Vagina (tissue), 2 donors: ENCODE data around the gene PSMC3. TPM values are rescaled to one million over a fixed set of nuclear protein-coding genes. Genes with fewer than 3 reads are reported as not detected.

Experiments
- DNase-seq, 2 donors: peaks; one replicate each; pipeline ENCODE4 v3.0.0-alpha.2; 2017; ENCODE audit errors: extremely low spot score in 2 of 2
- H3K27ac ChIP-seq: fragments of 200-600 bp; sonication (generic); one replicate; pipeline ENCODE4 v1.5.1; 2019
- H3K27me3 ChIP-seq: fragments of 200-600 bp; sonication (generic); one replicate; pipeline ENCODE4 v1.5.1; 2019
- H3K36me3 ChIP-seq, 2 donors: fragments of 200-600 bp; sonication (generic); one replicate each; pipeline ENCODE4 v1.5.1; 2017 to 2019
- H3K4me1 ChIP-seq: fragments of 200-600 bp; sonication (generic); one replicate; pipeline ENCODE4 v1.5.1; 2019
- H3K4me3 ChIP-seq, 2 donors: fragments of 200-600 bp; sonication (generic); 1 replicate in 1 of 2; 2 replicates in 1 of 2; pipeline ENCODE4 v1.5.1; 2016 to 2019
- H3K9me3 ChIP-seq: fragments of 200-600 bp; sonication (generic); one replicate; pipeline ENCODE4 v1.5.1; 2019
- POLR2A ChIP-seq, 2 donors: fragments of 450-650 bp; IDR thresholded peaks; one replicate each; pipeline ENCODE4 v1.6.1; 2017; ENCODE audit warnings: antibody characterized with exemption in 2 of 2, mild to moderate bottlenecking in 2 of 2, moderate library complexity in 2 of 2
- POLR2AphosphoS5 ChIP-seq, 2 donors: sonication (generic); formaldehyde crosslinking; IDR thresholded peaks; one replicate each; pipeline ENCODE4 v1.9.0; 2017; ENCODE audit warnings: antibody characterized with exemption in 2 of 2, mild to moderate bottlenecking in 2 of 2, low read depth in 1 of 2; ENCODE audit not compliant: insufficient read depth in 1 of 2
- intact Hi-C: fragments of 100-400 bp; cut with DNase I; formaldehyde crosslinking; loops from one replicate; pipeline ENCODE4 v1.15.1; 2023
- total RNA-seq: library from RNA; depleted of rRNA; stranded (reverse); fragments of >200 nt; gene quantifications from one replicate; pipeline ENCODE4 v1.2.3, GENCODE V29; 2016
- TF ChIP-seq, protein P1 (sequence below), 3 experiments: fragments of 450-650 bp in 2 of 3; fragments of 200-600 bp in 1 of 3; sonication (generic) in 1 of 3; IDR thresholded peaks; one replicate each; pipeline ENCODE4 v1.5.1; 2017 to 2019; ENCODE audit warnings: antibody characterized with exemption in 3 of 3, mild to moderate bottlenecking in 2 of 3, moderate library complexity in 2 of 3

The PSMC3 gene
- total RNA-seq, 1 donor from 2014 or later = 89.6 TPM

DNA sequence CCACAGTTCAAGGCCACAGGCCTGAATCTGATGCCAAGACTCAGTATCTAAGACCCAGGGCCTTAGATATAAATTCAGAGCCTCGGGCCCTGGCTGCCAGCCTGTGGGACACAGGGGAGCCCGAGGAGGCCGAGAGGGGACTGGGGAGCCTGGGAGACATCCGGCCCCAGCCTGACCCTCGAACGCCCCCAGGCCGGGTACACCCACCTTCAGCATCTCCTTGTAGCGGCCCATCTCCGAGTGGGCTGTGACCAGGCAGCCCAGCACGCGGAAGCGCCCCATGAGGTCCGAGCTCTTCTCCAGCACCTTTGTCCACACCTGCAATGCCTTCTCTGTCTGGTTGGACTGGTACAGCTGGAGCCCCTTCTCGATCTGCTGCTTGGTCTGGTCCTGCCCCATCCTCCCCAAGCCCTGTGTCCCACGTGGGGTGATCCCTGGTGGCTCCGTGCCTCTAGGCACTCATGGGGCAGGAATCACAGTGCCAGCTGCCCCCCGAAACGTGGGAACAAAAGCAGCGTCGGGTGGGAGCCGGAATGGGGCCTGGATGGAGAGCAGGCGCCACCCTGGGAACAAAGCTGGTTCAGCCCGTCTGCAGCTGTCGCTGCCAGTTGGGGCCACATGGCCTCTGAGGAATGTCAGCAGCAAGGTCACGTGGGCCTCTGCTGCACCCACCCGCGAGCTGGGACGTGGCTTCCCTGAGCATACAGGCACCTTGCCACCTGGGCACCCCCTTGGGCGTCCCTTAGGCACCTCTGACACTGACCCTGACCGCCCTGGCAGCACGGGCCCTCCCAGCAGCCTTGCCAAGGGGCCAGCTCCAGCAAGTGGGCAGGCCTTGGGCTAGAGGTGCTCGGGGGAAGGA is 22.6 kb upstream of the PSMC3 start, which contains the start of gene RAPSN:
RAPSN (minus strand) TSS at position 571 of the 862 bp plus-strand sequence; CDS start at position 399, 172 bp downstream.
- no peak for DNase-seq
- Histone ChIP-seq H3K27ac (no peak within 1 kb of the TSS), H3K36me3 (no peaks in the 10 kb centered on the region), H3K9me3 (no peaks in the 10 kb centered on the region), H3K4me1 (no peaks in the 10 kb centered on the region), H3K27me3 (no peaks in the 10 kb centered on the region), H3K4me3 (no peak within 1 kb of the TSS)
- TF ChIP-seq POLR2A (IDR thresholded peaks at IDR 0.05) = no peak
- TF ChIP-seq, protein P1, sequence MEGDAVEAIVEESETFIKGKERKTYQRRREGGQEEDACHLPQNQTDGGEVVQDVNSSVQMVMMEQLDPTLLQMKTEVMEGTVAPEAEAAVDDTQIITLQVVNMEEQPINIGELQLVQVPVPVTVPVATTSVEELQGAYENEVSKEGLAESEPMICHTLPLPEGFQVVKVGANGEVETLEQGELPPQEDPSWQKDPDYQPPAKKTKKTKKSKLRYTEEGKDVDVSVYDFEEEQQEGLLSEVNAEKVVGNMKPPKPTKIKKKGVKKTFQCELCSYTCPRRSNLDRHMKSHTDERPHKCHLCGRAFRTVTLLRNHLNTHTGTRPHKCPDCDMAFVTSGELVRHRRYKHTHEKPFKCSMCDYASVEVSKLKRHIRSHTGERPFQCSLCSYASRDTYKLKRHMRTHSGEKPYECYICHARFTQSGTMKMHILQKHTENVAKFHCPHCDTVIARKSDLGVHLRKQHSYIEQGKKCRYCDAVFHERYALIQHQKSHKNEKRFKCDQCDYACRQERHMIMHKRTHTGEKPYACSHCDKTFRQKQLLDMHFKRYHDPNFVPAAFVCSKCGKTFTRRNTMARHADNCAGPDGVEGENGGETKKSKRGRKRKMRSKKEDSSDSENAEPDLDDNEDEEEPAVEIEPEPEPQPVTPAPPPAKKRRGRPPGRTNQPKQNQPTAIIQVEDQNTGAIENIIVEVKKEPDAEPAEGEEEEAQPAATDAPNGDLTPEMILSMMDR (IDR thresholded peaks at IDR 0.05) = no peak
- TF ChIP-seq POLR2AphosphoS5 (IDR thresholded peaks at IDR 0.05; ENCODE audit: insufficient read depth in 1 of 2, low read depth in 1 of 2) = no peak
- intact Hi-C loops = no loop called here

DNA sequence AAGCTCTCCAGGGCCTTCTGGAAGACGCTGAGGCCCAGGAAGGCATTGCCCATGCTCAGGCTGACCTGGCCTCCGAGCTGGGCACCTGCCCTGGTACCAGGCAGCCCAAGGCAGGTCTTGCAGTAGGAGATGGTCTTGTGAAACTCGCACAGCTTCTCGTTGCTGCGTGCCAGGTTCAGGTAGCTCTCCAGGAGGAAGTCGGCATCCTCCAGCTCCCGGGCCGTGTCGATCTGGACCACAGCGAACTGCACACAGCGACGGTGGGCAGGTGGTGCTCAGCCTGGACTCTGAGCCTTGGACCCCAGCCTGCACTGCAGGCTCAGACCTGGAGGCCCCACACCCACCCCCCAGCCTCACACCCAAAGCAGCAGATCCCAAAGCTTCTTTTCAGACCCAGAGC is 21.7 kb upstream of the PSMC3 start:
- TF ChIP-seq POLR2A (IDR thresholded peaks at IDR 0.05) (no peak), POLR2AphosphoS5 (IDR thresholded peaks at IDR 0.05; ENCODE audit: insufficient read depth in 1 of 2, low read depth in 1 of 2) (no peak)
- TF ChIP-seq, protein P1 (IDR thresholded peaks at IDR 0.05) = no peak
- no peak for DNase-seq
- Histone ChIP-seq H3K27me3 (no peaks in the 10 kb centered on the region), H3K36me3 (no peaks in the 10 kb centered on the region), H3K4me3 (no peak overlapping the region), H3K27ac (no peak overlapping the region), H3K4me1 (no peaks in the 10 kb centered on the region), H3K9me3 (no peaks in the 10 kb centered on the region)
- intact Hi-C loops = no loop called here

DNA sequence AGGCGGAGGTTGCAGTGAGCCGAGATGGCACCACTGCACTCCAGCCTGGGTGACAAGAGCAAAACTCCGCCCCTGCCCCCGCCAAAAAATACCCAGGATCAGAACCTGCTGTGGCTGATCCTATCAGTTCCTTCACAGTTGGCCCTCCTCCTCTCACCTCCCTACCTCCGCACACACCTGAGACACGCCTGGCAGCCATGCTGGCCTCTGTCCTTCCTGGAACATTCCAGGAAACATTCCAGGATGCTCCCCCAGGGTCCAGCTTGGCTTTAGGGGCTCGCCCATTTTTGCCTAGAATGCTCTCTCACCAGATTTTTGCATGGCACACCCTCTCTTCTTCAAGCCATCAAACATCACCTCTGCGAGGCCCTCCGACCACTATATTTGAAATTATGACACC is 20.6 kb upstream of the PSMC3 start:
- no peaks in the 10 kb centered on the region for H3K27me3 ChIP-seq
- H3K4me1 ChIP-seq = no peaks in the 10 kb centered on the region
- no peaks in the 10 kb centered on the region for H3K9me3 ChIP-seq
- no peak for DNase-seq
- no peaks in the 10 kb centered on the region for H3K36me3 ChIP-seq
- no peak overlapping the region for H3K4me3 ChIP-seq
- TF ChIP-seq, protein P1 (IDR thresholded peaks at IDR 0.05) = no peak
- TF ChIP-seq POLR2AphosphoS5 (IDR thresholded peaks at IDR 0.05; ENCODE audit: insufficient read depth in 1 of 2, low read depth in 1 of 2) (no peak), POLR2A (IDR thresholded peaks at IDR 0.05) (no peak)
- intact Hi-C loops = no loop called here
- no peak overlapping the region for H3K27ac ChIP-seq

- Histone ChIP-seq H3K4me1 (no peaks in the 10 kb centered on the region), H3K36me3 (no peaks in the 10 kb centered on the region), H3K27me3 (no peaks in the 10 kb centered on the region), H3K27ac (no peak overlapping the region), H3K9me3 (no peaks in the 10 kb centered on the region), H3K4me3 (no peak overlapping the region)
- no peak for DNase-seq
- intact Hi-C loops = no loop called here
- TF ChIP-seq POLR2A (IDR thresholded peaks at IDR 0.05) = no peak
- TF ChIP-seq POLR2AphosphoS5 (IDR thresholded peaks at IDR 0.05; ENCODE audit: insufficient read depth in 1 of 2, low read depth in 1 of 2) = no peak
- TF ChIP-seq, protein P1 (IDR thresholded peaks at IDR 0.05) = no peak
Observed at GRCh38 chr11:47445840-47446239, 19.6 kb upstream of the PSMC3 start.

- TF ChIP-seq, protein P1 (IDR thresholded peaks at IDR 0.05) = no peak
- TF ChIP-seq POLR2A (IDR thresholded peaks at IDR 0.05) = no peak
- no peak for TF ChIP-seq POLR2AphosphoS5 (IDR thresholded peaks at IDR 0.05; ENCODE audit: insufficient read depth in 1 of 2, low read depth in 1 of 2)
- H3K36me3 ChIP-seq = no peaks in the 10 kb centered on the region
- H3K27me3 ChIP-seq = no peaks in the 10 kb centered on the region
- no peak for DNase-seq
- H3K27ac ChIP-seq = no peak overlapping the region
- no peaks in the 10 kb centered on the region for H3K4me1 ChIP-seq
- H3K4me3 ChIP-seq = no peak overlapping the region
- intact Hi-C loops = no loop called here
- H3K9me3 ChIP-seq = no peaks in the 10 kb centered on the region
Observed at GRCh38 chr11:47443817-47444216, 17.6 kb upstream of the PSMC3 start.
